Measurements from ENCODE around the gene ELFN2.

- TF ChIP-seq CTCF (IDR thresholded peaks at IDR 0.05) (no peak), POLR2A (IDR thresholded peaks at IDR 0.05) (no peak), POLR2AphosphoS5 (IDR thresholded peaks at IDR 0.05) (no peak), EP300 (IDR thresholded peaks at IDR 0.05) (no peak)
Measured at GRCh38 chr22:37319469-37319868, 107.8 kb downstream of the ELFN2 start.

Measured in stomach (tissue), 4 donors.